Thyroid gland (tissue), 4 donors: Measurements from ENCODE around the gene PRSS3.
"Not testable (repeated sequence)": the region's sequence is repeated elsewhere in the genome, so short reads cannot be mapped to it uniquely, and the experiment has no call there.

Source experiments
- CTCF ChIP-seq, 6 experiments: fragments of 200-600 bp in 3 of 6; fragments of 450-650 bp in 3 of 6; sonication (generic) in 3 of 6; IDR thresholded peaks; one replicate each; pipeline ENCODE4 v1.5.1; 2016 to 2019; ENCODE audit warnings: antibody characterized with exemption in 6 of 6, mild to moderate bottlenecking in 2 of 6, inconsistent platforms in 1 of 6, moderate library complexity in 1 of 6
- POLR2A ChIP-seq, 2 donors: fragments of 450-650 bp; IDR thresholded peaks; one replicate each; pipeline ENCODE4 v1.6.1; 2017; ENCODE audit warnings: antibody characterized with exemption in 2 of 2, mild to moderate bottlenecking in 2 of 2, moderate library complexity in 1 of 2

DNA sequence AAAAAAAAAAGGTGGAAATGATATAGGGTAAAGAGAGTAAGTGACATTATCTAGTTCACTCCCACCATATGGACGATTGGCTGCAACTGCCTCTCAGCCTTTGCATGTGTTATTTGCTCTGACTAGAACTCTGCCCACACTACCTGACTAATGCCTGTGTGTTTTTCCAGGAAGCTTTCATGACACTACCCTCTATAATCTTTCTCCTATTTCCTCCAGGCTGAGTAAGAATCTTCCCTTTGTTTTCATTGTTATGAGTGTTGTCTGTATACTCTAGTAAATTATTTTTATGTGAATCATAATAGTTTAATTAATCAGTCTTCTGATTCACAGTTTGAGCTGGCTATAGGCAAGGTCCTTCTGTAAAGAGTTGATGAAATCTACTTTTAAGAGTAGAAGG lies 31.7 kb upstream of the PRSS3 start:
- not testable (repeated sequence) for TF ChIP-seq POLR2A, CTCF (IDR thresholded peaks at IDR 0.05)
